Mucosa of rectum (tissue), 2 donors: ENCODE measurements around the gene MIDN.

Source experiments
- H3K27ac ChIP-seq, 2 donors: one replicate each; pipeline ENCODE4 v1.7.0; 2013; ENCODE audit warnings: inconsistent platforms in 2 of 2, low read depth in 2 of 2, low read length in 2 of 2
- H3K27me3 ChIP-seq, 2 donors: one replicate each; pipeline ENCODE4 v1.7.0; 2013; ENCODE audit warnings: low read length in 2 of 2; ENCODE audit not compliant: control insufficient read depth in 2 of 2, insufficient read depth in 2 of 2
- H3K36me3 ChIP-seq, 2 donors: one replicate each; pipeline ENCODE4 v1.7.0; 2013; ENCODE audit warnings: low read length in 2 of 2; ENCODE audit not compliant: control insufficient read depth in 2 of 2, insufficient read depth in 2 of 2
- H3K4me1 ChIP-seq, 2 donors: one replicate each; pipeline ENCODE4 v1.7.0; 2013; ENCODE audit warnings: low read length in 2 of 2, mild to moderate bottlenecking in 1 of 2; ENCODE audit not compliant: control insufficient read depth in 2 of 2, insufficient read depth in 2 of 2
- H3K4me3 ChIP-seq, 2 donors: one replicate each; pipeline ENCODE4 v1.7.0; 2013; ENCODE audit warnings: low read length in 2 of 2
- H3K9ac ChIP-seq, 2 donors: one replicate each; pipeline ENCODE4 v1.7.0; 2013; ENCODE audit warnings: low read length in 2 of 2, low read depth in 1 of 2, mild to moderate bottlenecking in 1 of 2
- H3K9me3 ChIP-seq, 2 donors: one replicate each; pipeline ENCODE4 v1.7.0; 2013; ENCODE audit warnings: low read length in 2 of 2; ENCODE audit not compliant: control insufficient read depth in 2 of 2
- donor health status: healthy.
- donor health status: Normal muscosa, but diverticular disease.

The MIDN gene

DNA sequence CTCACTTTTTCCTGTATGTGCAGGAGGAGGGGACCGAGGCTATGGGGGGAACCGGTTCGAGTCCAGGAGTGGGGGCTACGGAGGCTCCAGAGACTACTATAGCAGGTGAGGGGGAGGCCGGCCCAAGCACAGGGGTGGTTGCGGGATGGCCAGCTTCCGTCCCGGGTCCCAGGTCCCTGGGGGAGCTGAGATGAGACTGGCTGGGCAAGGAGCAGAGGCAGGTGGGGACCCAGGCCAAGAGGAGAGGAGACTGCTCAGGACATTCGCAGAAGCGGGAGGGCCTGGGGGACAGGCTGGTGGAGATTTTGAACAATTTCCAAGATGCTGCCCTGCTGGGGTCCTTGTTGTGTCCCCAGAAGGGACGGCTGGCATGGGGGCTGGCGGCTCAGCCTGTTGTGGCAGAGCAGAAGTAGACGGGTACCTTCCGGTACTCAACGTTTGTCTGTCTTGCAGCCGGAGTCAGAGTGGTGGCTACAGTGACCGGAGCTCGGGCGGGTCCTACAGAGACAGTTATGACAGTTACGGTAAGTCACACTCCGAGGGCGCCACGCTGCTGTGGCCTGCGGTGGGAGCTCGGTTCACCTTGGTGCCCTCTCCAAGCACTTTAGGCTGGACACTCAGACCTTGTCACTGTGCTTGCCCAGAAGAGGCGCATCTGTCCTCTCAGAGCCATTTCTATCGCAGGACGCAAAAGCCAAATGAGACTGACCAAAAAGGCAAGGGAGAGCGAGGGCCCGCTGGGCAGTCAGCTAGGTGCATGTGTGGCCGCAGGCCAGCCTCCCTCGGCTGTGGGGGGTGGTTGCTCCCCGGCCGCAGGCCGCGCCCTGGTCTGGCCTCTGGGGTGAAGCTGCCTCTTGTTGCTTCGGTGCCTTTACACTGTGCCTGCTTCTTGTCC, 23.4 kb downstream of the MIDN start:
- Histone ChIP-seq H3K9ac (peak overlapping the region in 1 of 2 donors; percentile 96), H3K4me3 (peak overlapping the region; percentile 49 to 98), H3K27me3 (no peaks in the 10 kb centered on the region), H3K9me3 (no peaks in the 10 kb centered on the region), H3K36me3 (peaks cover 41 to 46% of the 10 kb centered on the region in 2 donors), H3K4me1 (peaks cover 76 to 78% of the 10 kb centered on the region in 2 donors), H3K27ac (peak overlapping the region in 1 of 2 donors; percentile 24)

GRCh38 chr19:1272423-1273262, 24.3 kb downstream of the MIDN start:
- H3K27me3 ChIP-seq: no peaks in the 10 kb centered on the region
- peak overlapping the region; percentile 39 to 54 for H3K27ac ChIP-seq
- H3K4me3 ChIP-seq: peak overlapping the region; percentile 15 to 33
- peaks cover 72 to 74% of the 10 kb centered on the region in 2 donors for H3K4me1 ChIP-seq
- H3K9me3 ChIP-seq: no peaks in the 10 kb centered on the region
- peaks cover 41 to 46% of the 10 kb centered on the region in 2 donors for H3K36me3 ChIP-seq
- H3K9ac ChIP-seq: no peak overlapping the region

GRCh38 chr19:1273263-1274041, 25.1 kb downstream of the MIDN start:
- no peaks in the 10 kb centered on the region for H3K27me3 ChIP-seq
- peak overlapping the region; percentile 39 to 54 for H3K27ac ChIP-seq
- no peaks in the 10 kb centered on the region for H3K9me3 ChIP-seq
- no peak overlapping the region for H3K9ac ChIP-seq
- H3K4me3 ChIP-seq: no peak overlapping the region
- peaks cover 64 to 68% of the 10 kb centered on the region in 2 donors for H3K4me1 ChIP-seq
- peaks cover 41 to 46% of the 10 kb centered on the region in 2 donors for H3K36me3 ChIP-seq

DNA sequence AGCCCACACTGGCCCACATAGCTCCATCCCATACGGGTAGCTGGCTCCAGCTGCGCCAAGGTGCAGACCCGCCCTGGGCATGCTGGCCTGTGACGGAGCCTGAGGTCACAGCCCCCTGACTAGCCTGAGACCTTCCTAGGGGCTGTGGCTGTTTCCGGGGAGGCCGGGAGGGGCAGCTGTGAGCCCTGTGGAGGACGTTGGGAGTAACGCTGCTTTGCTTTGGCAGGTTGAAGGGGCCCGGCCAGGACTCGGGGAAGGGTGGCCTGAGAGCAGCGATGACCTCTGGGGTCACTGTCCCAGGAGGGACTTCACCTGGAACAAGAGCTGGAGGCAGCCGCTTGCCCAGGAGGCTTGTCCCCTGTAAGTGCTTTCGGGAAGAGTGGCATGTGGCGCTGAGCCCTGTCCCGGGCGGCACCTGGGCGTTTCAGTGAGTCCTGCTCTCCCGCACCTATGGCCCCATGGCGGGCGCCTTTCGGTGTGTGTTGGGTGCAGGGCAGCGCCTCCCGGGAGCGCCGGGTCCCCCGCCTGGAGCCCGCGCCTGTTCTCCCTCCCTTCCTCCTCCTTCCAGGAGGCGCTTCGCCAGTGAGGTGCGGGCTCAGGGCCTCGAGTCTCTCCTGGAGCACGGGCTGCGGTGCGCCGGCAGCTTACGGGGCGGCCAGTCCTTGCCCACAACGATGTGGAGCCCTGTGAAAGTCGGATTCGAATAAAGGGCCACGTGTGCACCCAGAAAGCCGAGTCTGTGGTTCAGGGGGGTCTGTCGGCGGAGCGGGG, 25.9 kb downstream of the MIDN start:
- peak overlapping the region; percentile 99 to 100 for H3K27ac ChIP-seq
- no peaks in the 10 kb centered on the region for H3K27me3 ChIP-seq
- H3K36me3 ChIP-seq: peaks cover 46 to 52% of the 10 kb centered on the region in 2 donors
- H3K4me3 ChIP-seq: peak overlapping the region; percentile 41 to 85
- peaks cover 61 to 64% of the 10 kb centered on the region in 2 donors for H3K4me1 ChIP-seq
- no peaks in the 10 kb centered on the region for H3K9me3 ChIP-seq
- peak overlapping the region in 1 of 2 donors; percentile 94 for H3K9ac ChIP-seq

DNA sequence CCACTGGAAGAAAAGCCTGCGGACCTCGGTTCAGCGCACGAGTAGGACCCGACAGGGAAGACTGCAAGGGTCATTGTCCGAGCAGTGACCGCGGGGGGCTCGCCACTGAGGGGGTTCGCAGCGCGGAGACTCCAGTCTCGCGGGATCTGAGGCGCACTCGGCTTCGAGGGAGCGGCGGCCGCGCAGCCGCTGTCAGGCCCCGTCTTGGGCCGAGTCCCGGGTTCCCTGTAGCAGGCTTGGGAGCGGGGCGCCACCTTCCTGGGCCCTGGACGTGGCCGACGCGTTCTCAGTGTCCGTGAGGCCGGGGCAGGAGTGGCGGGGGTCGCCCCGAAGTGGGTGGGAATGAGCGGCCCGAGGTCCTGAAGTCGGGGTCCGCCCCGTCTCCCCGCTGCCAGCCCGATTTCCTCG, 26.5 kb downstream of the MIDN start:
- peaks cover 48 to 56% of the 10 kb centered on the region in 2 donors for H3K36me3 ChIP-seq
- H3K27ac ChIP-seq: peak overlapping the region; percentile 99 to 100
- H3K9ac ChIP-seq: peak overlapping the region in 1 of 2 donors; percentile 94
- H3K4me3 ChIP-seq: peak overlapping the region; percentile 41 to 85
- no peaks in the 10 kb centered on the region for H3K9me3 ChIP-seq
- H3K27me3 ChIP-seq: no peaks in the 10 kb centered on the region
- peaks cover 59 to 64% of the 10 kb centered on the region in 2 donors for H3K4me1 ChIP-seq

GRCh38 chr19:1275260-1275975, 27.0 kb downstream of the MIDN start, which contains the start of gene FAM174C:
Gene FAM174C (plus strand): TSS chr19:1275530. CDS start chr19:1275550, 20 bp downstream.
- no peaks in the 10 kb centered on the region for H3K27me3 ChIP-seq
- H3K27ac ChIP-seq: peak within 1 kb of the TSS; percentile 99 to 100
- H3K9ac ChIP-seq: peak within 1 kb of the TSS; percentile 88 to 94
- H3K9me3 ChIP-seq: no peaks in the 10 kb centered on the region
- H3K4me3 ChIP-seq: peak within 1 kb of the TSS; percentile 78 to 85
- H3K4me1 ChIP-seq: peaks cover 53 to 61% of the 10 kb centered on the region in 2 donors
- peaks cover 48 to 53% of the 10 kb centered on the region in 2 donors for H3K36me3 ChIP-seq

DNA sequence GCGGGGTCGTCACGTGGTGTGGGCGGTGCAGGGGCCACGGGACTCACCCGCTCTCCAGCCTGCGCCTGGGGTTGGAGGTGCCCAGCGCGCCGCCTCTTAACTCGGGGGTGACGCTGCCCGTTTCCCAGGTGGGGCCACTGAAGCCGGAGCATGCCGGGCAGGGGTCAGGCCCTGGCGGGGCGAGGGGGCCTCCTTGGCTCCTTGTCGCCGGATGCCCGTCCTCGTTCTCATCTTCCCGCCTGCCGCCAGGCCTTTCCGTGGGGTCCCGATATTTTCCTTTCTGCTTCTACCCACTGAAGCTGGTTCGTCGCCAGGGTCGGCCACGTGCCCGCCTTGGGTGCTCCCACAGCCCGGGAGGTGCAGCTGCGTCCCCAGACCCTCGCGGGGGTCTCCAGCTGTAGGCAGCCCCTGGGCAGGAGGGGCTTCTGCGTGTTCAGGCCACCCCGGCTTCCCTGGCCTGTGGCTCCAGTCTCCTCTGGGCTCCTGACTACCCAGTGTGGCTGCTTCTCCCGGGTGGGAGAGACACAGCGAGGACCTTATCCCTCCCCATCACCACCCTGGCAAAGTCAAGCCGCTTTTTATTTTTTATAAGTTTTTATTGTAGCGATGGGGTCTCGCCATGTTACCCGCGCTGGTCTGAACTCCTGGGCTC, 27.7 kb downstream of the MIDN start:
- Histone ChIP-seq H3K27me3 (no peaks in the 10 kb centered on the region), H3K27ac (peak overlapping the region; percentile 99 to 100), H3K9ac (peak overlapping the region; percentile 88 to 94), H3K4me1 (peaks cover 46 to 54% of the 10 kb centered on the region in 2 donors), H3K9me3 (no peaks in the 10 kb centered on the region), H3K36me3 (peaks cover 45 to 48% of the 10 kb centered on the region in 2 donors), H3K4me3 (peak overlapping the region; percentile 78 to 85)

GRCh38 chr19:1276628-1277022, 28.2 kb downstream of the MIDN start:
- Histone ChIP-seq H3K27me3 (no peaks in the 10 kb centered on the region), H3K27ac (peak overlapping the region; percentile 99 to 100), H3K9me3 (no peaks in the 10 kb centered on the region), H3K4me1 (peaks cover 41 to 49% of the 10 kb centered on the region in 2 donors), H3K9ac (peak overlapping the region; percentile 88 to 94), H3K36me3 (peaks cover 40 to 43% of the 10 kb centered on the region in 2 donors), H3K4me3 (peak overlapping the region; percentile 78 to 85)
